Loucy (cell line): Measurements from ENCODE around the gene DTNBP1.

Experiments
- EZH2phosphoT487 ChIP-seq: fragments of 200-600 bp; IDR thresholded peaks from 2 replicates; pipeline ENCODE4 v1.6.1; 2018; ENCODE audit warnings: antibody characterized with exemption, mild to moderate bottlenecking, moderate library complexity, borderline replicate concordance
- TF ChIP-seq, protein P1 (sequence below): fragments of 200-600 bp; sonication (generic); conservative IDR thresholded peaks from 2 replicates; pipeline ENCODE4 v1.5.1; 2014; ENCODE audit warnings: mild to moderate bottlenecking, antibody characterized with exemption, low read length

DNA sequence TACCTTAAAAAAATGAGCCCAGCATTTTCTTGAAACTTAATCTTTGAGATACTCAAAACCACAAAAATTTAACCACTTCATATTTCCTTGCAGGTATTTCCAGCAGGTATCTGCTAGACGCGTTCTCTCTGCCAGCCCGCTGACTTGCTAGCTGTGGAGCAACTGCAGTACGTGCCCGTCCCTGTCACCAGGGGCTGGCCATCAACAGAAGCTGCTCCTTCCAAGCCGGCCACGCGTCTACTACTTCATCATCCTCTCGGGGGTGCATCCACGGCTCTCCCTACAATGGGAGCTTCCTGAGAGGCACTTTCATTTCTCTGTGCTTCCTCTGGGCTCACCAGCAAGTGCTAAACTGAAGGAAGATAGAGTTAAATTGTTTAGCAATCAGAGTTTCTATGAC lies 132.4 kb downstream of the DTNBP1 start:
- TF ChIP-seq, protein P1, sequence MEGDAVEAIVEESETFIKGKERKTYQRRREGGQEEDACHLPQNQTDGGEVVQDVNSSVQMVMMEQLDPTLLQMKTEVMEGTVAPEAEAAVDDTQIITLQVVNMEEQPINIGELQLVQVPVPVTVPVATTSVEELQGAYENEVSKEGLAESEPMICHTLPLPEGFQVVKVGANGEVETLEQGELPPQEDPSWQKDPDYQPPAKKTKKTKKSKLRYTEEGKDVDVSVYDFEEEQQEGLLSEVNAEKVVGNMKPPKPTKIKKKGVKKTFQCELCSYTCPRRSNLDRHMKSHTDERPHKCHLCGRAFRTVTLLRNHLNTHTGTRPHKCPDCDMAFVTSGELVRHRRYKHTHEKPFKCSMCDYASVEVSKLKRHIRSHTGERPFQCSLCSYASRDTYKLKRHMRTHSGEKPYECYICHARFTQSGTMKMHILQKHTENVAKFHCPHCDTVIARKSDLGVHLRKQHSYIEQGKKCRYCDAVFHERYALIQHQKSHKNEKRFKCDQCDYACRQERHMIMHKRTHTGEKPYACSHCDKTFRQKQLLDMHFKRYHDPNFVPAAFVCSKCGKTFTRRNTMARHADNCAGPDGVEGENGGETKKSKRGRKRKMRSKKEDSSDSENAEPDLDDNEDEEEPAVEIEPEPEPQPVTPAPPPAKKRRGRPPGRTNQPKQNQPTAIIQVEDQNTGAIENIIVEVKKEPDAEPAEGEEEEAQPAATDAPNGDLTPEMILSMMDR, result no peak
- no peak for TF ChIP-seq EZH2phosphoT487
